ENCODE results near the gene TPCN2. TPM values are rescaled to one million over a fixed set of nuclear protein-coding genes. Genes with fewer than 3 reads are reported as not detected.

Gene TPCN2
- total RNA-seq, 6 experiments from 2014 or later = 8.0 to 11.2 (median 9.0) TPM

GRCh38 chr11:69165775-69166174 is 117.0 kb downstream of the TPCN2 start:
- no peak for DNase-seq
- TF ChIP-seq, protein P1, sequence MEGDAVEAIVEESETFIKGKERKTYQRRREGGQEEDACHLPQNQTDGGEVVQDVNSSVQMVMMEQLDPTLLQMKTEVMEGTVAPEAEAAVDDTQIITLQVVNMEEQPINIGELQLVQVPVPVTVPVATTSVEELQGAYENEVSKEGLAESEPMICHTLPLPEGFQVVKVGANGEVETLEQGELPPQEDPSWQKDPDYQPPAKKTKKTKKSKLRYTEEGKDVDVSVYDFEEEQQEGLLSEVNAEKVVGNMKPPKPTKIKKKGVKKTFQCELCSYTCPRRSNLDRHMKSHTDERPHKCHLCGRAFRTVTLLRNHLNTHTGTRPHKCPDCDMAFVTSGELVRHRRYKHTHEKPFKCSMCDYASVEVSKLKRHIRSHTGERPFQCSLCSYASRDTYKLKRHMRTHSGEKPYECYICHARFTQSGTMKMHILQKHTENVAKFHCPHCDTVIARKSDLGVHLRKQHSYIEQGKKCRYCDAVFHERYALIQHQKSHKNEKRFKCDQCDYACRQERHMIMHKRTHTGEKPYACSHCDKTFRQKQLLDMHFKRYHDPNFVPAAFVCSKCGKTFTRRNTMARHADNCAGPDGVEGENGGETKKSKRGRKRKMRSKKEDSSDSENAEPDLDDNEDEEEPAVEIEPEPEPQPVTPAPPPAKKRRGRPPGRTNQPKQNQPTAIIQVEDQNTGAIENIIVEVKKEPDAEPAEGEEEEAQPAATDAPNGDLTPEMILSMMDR (IDR thresholded peaks at IDR 0.05) = no peak
- no peak overlapping the region for H3K4me3 Mint-ChIP-seq
- no peak overlapping the region for H3K27ac Mint-ChIP-seq
- H3K9me3 Mint-ChIP-seq = peaks cover 6% of the 10 kb centered on the region
- peaks cover 15% of the 10 kb centered on the region for H3K4me1 Mint-ChIP-seq (ENCODE audit: low read depth)
- H3K36me3 Mint-ChIP-seq (ENCODE audit: low read depth) = peaks cover 13% of the 10 kb centered on the region
- H3K27me3 Mint-ChIP-seq (ENCODE audit: insufficient read depth) = peaks cover 2% of the 10 kb centered on the region

- peaks cover 2% of the 10 kb centered on the region for H3K27me3 Mint-ChIP-seq (ENCODE audit: insufficient read depth)
- peak; percentile 74 for DNase-seq
- peaks cover 15% of the 10 kb centered on the region for H3K4me1 Mint-ChIP-seq (ENCODE audit: low read depth)
- peaks cover 6% of the 10 kb centered on the region for H3K9me3 Mint-ChIP-seq
- H3K36me3 Mint-ChIP-seq (ENCODE audit: low read depth) = peaks cover 13% of the 10 kb centered on the region
- H3K4me3 Mint-ChIP-seq = peak overlapping the region; percentile 76
- H3K27ac Mint-ChIP-seq = peak overlapping the region; percentile 58; the same call in 1 of the 2 replicates
- TF ChIP-seq, protein P1 (IDR thresholded peaks at IDR 0.05) = peak; percentile 64
Observed at GRCh38 chr11:69166218-69167115, 117.7 kb downstream of the TPCN2 start.

GRCh38 chr11:69167130-69167915 is 118.6 kb downstream of the TPCN2 start:
- H3K36me3 Mint-ChIP-seq (ENCODE audit: low read depth) = peaks cover 13% of the 10 kb centered on the region
- peaks cover 15% of the 10 kb centered on the region for H3K4me1 Mint-ChIP-seq (ENCODE audit: low read depth)
- H3K4me3 Mint-ChIP-seq = 0 out of 2 replicates have a peak overlapping the region, but pooled peaks have one; percentile 76
- H3K9me3 Mint-ChIP-seq = peaks cover 6% of the 10 kb centered on the region
- TF ChIP-seq, protein P1 (IDR thresholded peaks at IDR 0.05) = no peak
- peak overlapping the region; percentile 58 for H3K27ac Mint-ChIP-seq
- DNase-seq = no peak
- peaks cover 2% of the 10 kb centered on the region for H3K27me3 Mint-ChIP-seq (ENCODE audit: insufficient read depth)

GRCh38 chr11:69167916-69168691 is 119.4 kb downstream of the TPCN2 start:
- H3K9me3 Mint-ChIP-seq = peaks cover 6% of the 10 kb centered on the region
- peaks cover 2% of the 10 kb centered on the region for H3K27me3 Mint-ChIP-seq (ENCODE audit: insufficient read depth)
- peak overlapping the region; percentile 16; the same call in 1 of the 2 replicates for H3K27ac Mint-ChIP-seq
- no peak overlapping the region for H3K4me3 Mint-ChIP-seq
- TF ChIP-seq, protein P1 (IDR thresholded peaks at IDR 0.05) = no peak
- peaks cover 9% of the 10 kb centered on the region for H3K36me3 Mint-ChIP-seq (ENCODE audit: low read depth)
- peaks cover 15% of the 10 kb centered on the region for H3K4me1 Mint-ChIP-seq (ENCODE audit: low read depth)
- no peak for DNase-seq

DNA sequence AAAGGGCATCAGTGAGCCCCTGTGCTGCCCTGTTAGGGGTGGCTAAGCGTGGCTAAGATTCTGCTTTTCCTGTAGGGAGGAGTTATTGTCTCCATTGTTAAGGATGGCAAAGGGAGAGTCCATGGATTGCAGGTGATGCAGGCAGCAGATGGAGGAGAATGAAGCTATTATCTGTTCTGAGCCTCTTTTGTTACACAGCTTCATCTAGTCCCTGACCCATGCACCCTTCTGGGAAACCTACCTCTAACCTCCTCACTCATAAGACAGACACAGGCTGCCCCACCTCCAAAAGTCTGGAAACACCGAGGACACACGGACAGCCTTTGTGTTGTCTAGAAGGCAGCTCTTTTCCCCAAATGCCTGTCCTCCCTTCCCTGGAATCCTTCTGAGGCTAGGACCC is 120.7 kb downstream of the TPCN2 start:
- TF ChIP-seq, protein P1 (IDR thresholded peaks at IDR 0.05) = no peak
- Mint-ChIP-seq H3K4me1 (ENCODE audit: low read depth) (peaks cover 15% of the 10 kb centered on the region), H3K27me3 (ENCODE audit: insufficient read depth) (peaks cover 2% of the 10 kb centered on the region), H3K36me3 (ENCODE audit: low read depth) (no peaks in the 10 kb centered on the region), H3K4me3 (no peak overlapping the region), H3K9me3 (no peaks in the 10 kb centered on the region; the same call in 1 of the 2 replicates), H3K27ac (no peak overlapping the region)
- DNase-seq = no peak

Data from HFFc6 (cell line).